ENCODE data around the gene GPN2.
"Not testable (repeated sequence)": the region's sequence is repeated elsewhere in the genome, so short reads cannot be mapped to it uniquely, and the experiment has no call there.

Gene GPN2

DNA sequence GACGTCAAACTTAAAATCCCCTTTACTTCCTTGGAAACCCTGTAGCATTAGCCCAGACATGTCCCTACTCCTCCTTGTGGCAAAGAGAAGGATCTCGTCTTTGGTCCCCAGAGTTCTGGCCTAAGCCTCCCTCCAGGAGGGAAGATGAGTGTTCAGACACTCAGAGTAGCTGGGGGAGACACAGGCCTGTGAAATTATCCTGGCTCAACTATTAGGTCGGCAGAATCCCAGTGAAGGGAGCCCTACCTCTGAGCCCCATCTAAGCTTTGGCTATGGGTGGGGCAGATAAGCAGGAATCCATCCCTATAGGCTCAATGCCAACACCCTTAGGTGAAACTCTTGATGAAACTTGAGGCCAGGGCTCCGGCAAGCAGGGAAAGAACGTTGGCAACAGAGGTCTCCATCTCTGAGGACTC, 28.8 kb downstream of the GPN2 start:
- no peak for DNase-seq

DNA sequence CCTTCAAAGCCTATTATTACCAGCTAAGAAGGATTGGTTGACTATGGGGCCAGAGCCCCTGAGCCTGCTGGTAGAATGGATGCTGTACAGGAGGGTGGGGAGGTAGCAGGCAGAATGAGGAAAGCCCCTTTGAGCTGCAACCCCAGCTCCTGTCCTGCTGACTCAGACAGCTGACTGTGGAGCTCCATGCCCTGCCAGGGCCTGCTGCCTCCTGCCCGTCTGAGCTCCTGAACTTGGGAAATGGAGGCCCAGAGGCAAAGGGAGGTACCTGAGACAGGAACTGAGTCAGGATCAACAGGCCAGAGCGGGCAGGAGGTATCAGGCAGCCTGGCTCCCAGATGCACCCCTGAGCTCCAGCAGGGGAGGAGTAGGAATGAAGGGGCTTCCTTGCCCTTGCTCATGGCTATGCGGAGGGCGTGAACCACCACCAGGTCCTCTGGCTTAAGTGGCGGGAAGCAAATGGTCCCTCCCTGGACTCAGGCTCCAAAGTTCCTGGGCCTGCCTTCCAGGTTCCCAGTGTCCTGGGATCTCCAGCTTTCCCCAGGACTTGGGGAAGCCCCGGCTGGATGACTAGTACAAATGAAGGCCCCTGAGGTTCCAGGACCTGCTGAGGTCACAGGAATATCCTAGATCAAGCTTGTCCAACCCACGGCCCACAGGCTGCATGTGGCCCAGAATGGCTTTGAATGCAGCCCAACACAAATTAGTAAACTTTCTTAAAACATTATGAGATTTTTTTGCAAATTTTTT, 31.0 kb downstream of the GPN2 start:
- no peak for DNase-seq

DNA sequence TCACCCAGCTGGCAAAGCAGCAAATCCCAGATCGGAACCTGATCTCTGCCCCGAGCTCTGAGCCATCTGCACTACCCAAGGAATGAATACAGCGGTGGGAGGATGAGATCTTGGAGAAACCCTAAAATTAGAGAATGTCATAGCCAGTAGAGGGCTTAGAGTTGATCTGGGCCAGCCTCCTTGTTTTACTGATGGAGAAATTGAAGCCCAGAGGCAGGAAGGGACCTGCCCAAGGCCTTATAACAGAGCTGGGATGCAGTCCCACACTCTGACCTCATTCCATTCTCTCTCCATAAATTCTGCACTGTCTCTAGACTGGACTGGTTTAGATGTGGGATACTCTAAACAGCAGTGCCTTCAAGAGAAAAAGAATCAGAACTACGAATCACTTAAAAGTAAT, 31.9 kb downstream of the GPN2 start:
- DNase-seq: no peak

DNA sequence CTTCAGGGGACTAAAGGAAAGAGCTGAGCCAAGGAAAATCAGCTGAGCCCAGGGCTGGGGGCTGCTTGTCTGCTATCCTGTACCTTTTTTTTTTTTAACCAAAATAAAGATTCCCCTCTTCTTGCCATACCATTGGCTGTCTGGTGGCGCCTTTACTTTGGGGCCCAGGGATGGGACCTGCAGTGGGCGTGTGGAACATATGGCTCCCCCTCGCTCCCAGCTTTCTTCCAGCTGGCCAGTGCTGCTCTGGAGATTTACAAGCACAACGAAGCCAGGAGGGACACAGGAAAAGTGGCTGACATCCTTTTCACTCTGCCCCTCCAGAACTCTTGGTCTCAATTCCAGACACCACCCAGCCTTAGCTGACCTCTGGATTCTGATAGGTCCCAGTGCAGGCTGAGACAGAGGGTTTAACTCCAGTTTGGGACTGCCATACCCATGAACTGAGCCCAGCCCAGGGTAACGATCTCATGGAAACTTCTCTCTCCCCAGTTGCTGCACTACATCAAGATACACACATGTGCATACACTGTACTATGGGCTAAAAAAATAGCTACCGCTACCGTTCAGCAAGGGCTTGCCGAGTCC, 32.5 kb downstream of the GPN2 start:
- no peak for DNase-seq

DNA sequence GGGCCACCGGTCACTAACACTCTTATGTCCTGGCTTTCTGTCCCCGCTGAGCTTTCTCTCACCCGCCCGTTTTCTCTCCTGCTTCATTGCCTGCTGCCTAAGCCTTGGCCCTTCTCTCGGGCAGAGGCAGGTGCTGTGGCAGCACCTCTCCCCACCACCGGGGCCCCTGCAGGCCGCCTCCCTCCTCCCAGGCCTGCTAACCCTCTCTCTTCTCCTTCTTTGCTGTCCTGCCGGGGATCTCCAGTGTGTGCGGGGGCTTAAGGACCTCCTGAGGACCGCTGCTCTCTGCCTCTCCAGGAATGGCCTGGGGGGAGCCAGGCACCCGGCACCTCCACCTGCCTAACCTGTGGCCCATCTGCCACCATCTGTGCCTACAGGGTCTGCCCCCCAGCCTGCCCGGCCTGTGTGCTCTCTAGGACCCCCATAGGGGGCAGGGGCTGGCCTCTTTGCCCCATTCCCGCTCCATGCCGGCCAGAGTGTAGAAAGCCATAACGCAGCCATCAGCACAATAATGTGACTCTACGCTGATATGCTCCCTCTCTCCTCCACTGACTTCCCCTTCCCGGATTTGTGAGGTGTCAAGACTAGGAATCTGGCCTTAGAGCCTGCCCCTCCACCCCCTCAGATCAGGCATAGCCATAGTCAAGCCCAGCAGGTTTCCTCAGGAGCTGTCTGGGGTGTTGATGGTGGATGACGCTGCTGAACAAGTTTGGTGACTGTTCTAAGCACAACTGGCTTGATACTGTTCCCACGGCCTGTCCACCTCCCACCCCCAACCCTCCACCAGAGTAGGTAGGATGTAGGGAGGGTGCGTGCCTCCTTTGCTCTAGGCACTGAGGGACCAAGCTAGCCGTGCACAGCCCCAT, 33.2 kb downstream of the GPN2 start:
- DNase-seq: no peak

DNA sequence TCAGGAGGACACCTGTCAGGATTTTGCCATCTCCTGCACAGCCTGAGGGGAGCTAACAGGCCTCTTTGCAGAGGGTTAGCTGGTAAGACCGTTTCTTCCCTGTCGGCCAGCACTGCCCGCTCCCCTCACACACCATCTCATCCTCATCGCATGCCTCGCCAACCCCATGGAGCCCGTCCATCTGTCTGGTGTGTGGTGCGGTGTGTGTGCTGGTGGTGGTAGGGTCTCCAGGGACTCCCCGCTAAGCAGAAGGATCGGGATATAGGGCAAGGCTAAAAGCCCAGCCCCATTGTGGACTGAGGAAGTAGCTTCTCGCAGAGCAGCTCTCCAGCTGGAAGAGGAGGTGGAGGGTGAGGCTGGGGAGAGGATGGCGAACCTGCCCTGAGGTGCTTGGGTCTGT, 33.9 kb downstream of the GPN2 start:
- DNase-seq: no peak

DNA sequence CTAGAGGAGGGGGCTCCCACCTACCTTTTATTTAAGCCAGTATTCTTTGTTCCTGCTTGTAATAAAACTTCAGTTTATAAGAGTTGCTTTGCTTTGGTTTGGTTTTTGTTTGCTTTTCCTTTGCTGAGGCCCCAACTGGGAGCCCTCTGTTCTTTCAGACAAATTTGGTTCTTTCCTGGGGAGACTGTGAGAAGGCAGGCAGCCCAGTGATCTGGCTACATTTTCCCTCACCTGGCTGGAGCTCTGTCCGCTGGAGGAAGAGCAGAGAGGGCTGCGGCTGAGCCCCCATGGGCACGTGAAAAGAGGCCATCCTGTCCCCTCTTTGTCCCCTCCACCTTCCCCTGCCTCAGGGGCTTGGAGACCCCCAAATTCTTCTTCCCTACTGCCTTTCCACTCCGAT, 34.4 kb downstream of the GPN2 start:
- DNase-seq: no peak

DNA sequence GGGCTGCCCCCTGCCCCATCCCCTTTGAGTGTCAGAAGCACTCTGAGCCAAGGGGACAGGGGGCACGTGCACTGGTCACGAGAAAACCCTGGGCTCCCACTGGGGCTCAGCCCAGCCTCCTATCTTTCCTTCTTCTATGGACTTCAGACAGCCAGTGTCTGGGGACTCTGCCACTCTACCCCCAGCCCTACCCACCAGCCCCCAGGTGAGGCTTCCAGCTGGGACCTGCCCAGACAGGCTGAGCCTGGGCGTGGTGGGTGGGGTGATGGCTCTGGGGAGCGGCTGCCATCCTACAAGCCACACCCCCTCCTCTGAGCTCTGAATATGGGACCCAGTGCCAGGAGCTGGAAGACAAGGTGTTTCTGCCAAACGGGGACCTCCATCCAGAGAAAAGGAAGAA, 35.2 kb downstream of the GPN2 start:
- DNase-seq: no peak

DNA sequence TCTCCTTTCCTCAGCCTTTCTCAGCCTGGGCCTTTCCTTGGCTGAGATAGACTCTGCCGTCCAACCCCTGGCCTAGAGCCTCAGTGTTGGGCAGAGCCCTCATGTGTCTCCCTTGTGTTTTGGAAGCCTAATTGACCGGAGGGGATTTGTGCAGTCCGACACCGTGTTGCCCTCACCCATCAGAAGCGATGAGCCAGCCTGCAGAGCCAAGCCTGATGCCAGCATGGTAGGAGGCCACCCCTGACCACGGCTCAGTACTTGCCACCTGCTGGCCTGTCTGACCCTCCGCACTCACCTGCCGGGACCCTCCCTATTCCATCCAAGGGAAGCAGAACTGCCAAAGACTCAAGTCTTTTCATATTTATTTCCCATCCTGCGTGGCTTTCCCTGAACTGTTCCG, 36.5 kb downstream of the GPN2 start:
- no peak for DNase-seq

DNA sequence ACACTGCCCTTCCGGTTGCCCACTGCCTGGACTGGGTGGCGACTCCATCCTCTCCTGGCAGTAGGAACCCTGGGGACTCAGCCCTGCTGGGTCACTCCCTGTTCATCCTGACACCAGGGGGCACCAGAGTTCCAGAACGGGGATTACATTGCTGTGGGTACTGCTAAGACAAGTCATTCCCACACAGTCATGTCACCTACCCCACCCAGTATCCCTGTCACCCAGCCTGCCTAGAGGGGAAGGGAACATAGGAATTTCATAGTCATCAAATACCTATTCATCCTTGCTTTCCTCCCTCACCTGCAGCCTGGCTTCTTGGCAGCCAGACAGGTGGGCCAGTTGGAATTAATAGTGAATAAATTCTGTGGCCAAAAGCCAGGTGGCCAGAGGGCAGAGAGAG, 36.9 kb downstream of the GPN2 start:
- DNase-seq: peak in 49 of 56 donors; percentile 10 to 88 (median 57)

DNA sequence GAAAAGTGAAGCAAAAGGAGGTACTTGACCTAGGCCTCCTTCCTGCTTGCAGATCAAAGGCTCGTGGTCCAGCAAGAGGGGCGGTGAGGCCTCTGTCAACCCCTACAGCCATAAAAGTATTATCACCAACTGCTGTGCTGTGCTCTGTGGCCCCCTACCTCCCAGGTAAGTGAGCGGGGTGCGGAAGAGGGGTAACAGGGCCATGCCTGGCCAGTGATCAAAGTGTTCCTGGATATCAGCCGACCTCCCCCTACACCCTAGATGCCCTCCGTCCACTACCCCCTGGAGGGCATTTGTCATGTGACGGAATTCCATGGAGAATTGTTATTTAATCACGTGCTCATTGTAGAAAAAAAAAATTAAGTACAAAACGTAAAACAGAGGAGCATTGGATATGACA, 37.4 kb downstream of the GPN2 start:
- DNase-seq: no peak

DNA sequence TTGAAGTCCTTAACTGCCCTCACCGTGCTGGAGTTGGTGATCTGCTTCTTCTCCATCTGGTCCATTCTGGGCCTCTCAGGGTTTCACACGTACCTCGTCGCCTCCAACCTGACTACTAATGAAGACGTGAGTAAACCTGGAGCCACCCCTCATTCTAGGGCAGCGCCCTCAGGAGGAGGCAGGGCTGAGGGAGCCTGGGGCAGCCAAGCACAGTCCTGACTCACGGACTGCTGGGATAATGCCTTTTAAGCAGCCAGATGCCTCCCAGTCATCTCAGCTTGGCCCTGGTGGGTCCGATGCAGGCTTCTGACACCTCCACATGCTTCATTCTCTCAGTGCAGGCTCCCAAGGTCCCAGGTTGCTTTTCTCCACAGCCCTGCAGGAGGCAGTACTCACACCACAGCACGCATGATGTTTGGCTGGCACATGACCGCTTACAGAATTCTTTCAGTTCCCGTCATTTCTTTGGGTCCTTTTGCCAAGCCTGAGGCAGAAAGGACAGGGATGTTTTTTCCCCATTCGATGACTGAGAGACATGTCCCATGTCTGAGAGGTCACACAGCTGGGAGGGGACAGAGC, 38.9 kb downstream of the GPN2 start:
- DNase-seq: no peak

DNA sequence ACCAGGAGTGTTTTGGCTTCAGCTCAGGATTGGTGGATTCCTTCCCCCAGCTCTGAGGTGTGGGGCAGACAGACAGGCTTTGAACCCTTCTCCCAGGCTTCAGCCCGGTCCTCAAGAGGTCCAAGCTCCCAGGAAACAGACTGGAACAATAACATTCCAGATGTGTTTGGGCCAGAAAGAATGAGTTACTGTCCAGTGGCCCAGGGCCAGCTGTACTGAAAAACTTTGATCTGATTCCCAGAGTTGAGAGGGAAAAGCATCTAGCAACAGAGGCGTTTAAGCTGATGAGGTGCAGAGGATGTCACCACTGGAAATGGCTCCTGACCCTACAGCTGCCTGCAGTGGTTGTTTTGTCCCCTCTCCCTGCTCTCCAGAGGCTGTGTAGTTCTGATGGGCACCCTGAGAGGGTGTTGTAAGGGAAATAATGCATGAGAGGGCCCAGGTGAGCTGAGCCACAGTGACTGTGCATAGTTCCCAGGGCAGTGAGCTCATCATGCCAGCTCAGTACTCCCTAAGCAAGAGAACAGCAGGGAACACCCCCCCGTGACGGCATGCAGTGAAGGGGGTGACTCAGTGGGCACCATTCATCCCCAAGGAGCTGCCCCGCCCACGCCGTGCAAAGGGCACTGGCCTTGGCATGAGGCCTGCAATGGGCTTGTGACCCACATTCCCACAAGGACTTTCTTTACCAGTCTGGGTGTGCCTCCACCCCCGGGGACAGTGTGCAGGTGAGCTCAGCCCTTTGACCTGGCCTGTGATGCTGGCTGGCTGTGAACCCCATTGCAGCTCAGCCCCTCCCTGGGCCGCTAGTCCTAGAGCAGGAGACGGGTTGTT, 40.9 kb downstream of the GPN2 start:
- peak in 16 of 56 donors; percentile 6 to 62 (median 26) for DNase-seq

DNA sequence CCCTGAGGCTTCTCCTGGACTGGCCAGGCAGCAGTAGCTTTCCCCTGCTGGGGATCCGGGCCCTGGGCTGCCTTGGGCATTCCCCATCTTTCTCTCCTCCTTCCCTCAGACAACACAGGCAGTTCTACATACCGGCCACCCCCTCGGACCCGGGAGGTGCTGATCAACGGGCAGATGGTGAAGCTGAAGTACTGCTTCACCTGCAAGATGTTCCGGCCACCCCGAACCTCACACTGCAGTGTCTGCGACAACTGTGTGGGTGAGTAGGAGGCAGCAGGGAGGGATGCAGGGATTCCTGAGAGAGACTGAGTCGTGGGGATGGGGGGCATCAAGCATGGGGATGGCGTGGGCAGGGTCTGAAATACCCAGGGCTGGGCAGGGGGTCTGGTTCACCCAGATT, 41.6 kb downstream of the GPN2 start:
- DNase-seq: no peak

DNA sequence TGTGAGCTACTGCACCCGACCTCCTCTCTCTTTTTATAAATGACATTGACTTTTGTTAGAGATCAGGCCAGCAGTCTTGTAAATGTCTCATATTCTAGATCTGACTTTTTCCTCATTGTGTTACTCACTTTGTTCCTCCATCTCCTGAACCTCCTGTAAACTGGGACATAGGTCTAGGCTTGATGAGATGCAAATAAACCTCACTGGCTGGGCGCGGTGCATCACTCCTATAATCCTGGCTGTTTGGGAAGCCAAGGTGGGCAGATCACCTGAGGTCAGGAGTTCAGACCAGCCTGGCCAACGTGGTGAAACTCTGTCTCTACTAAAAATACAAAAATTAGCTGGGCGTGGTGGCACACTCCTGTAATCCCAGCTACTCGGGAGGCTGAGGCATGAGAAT, 42.3 kb downstream of the GPN2 start:
- not testable (repeated sequence) for DNase-seq

DNA sequence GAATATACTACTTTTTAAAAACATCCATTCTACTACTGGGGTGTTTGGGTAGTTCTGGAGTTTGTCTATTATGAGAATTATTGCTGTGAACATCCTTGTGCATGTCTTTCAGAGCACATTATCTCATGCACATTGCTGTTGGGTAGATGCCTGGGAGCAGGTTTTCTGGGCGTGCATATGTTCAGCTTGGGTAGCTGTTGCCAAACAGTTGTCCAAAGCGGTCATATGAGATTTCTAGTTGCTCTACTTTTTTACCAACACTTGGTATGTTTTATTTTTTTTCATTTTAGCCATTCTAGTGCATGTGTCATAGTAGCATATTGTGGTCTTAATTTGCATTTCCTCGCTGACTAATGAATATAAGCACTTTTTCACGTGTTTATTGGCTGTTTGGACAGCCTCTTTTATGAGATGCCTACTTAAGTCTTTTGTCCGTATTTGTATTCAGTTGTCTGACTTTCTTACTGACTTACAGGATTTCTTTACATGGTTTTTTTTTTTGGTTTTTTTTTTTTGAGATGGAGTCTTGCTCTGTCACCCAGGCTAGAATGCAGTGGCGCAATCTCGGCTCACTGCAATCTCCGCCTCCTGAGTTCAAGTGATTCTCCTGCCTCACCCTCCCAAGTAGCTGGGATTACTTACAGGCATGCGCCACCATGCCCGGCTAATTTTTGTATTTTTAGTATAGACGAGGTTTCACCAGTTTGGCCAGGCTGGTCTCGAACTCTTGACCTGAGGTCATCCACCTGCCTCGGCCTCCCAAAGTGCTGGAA, 45.5 kb downstream of the GPN2 start:
- DNase-seq: no peak

DNA sequence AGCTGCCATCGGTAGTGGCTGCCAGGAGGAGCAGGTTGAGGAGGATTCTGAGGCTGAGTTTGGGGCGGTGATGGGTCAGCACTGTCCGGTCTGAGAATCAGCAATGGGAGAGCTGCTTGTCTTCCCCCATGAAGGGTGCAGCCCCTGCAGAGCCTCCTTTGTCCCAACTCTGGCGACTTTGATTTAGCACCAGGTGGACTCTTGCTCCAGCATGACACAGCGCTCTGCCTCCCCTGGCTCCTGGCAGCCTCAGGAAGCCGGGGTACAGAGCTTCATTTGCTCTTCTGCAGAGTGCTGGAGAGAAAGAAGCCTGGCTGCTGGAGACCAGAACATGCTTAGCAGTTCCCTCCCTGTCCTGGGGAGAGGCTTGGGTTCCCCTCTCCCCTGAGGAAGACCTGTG, 50.3 kb downstream of the GPN2 start:
- DNase-seq: no peak

DNA sequence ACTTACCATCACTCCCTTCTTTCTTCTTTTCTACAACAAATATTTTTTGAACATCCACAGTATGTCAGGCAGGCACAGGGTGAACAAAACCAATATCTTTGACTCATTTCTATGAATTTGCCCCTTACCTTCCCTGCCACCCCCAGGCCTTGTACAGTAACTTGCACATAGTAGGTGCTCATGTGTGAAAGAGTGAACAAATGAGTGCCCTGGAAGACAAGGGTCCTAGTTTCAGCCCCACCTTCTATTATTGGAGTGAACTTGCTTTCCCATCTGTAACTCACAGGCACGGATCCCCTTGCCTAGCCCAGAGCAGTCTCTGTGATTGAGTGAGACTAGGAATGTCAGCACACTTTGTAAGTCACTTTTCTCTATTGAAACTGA, 50.8 kb downstream of the GPN2 start:
- DNase-seq: no peak

DNA sequence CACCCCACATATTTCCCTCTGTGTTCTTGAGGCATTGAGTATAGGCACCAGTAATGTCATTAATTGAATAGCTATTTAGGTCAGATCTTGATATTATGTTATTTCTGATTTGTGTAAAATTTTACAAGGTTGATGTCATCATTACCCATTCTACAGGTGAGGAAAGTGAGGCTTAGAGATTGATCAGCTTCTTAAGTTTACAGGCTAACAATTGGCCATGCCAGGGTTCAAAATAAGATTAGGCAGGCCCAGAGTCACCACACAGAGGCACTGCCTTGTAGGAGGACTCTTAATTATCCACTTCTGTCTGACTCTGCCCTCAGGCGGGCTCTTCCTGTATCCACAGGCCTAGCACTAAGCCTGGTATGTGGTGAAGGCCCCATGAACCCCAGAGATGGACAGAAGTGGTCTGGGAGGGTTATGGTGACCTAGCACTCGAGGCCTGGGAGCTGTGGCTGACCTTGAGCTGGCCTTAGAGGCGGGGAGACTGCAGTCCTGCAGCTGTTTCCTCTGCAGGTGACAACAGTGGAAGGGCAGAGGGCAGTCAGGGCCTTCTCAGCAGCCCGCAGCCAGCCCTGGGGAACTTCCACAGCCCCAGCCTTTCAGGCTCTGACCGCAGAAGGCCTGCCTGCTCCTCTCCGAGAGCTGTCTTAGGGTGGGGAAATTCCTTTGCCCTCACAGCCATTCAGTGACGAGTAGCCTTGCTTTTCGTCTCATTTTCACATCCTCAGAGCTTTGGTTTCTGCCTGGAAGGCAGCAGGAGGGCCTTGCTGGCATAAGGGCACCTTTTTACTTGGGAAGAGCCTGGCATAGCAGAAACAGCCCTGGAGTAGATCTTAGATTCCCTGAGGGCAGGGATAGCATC, 51.4 kb downstream of the GPN2 start:
- no peak for DNase-seq

Data from nucleus accumbens (tissue), 56 donors.